Neural progenitor cell (in vitro differentiated cells): ENCODE measurements around the gene CHRNA4.

Experiments used
- CTCF ChIP-seq: fragments of 200-600 bp; sonication (generic); IDR thresholded peaks from 2 replicates; pipeline ENCODE4 v1.5.1; 2017; ENCODE audit warnings: antibody characterized with exemption, mild to moderate bottlenecking
- EZH2 ChIP-seq: fragments of 200-600 bp; sonication (generic); IDR thresholded peaks from 2 replicates; pipeline ENCODE4 v1.6.1; 2017; ENCODE audit warnings: antibody characterized with exemption, mild to moderate bottlenecking, moderate library complexity
- EZH2phosphoT487 ChIP-seq: fragments of 200-600 bp; sonication (generic); IDR thresholded peaks from 2 replicates; pipeline ENCODE4 v1.6.1; 2017; ENCODE audit warnings: antibody characterized with exemption

GRCh38 chr20:63317061-63317460 is 44.1 kb downstream of the CHRNA4 start:
- TF ChIP-seq CTCF (no peak), EZH2 (no peak), EZH2phosphoT487 (no peak)
